RPMI8226 (cell line): ENCODE measurements around the gene C12orf43.
A peak's percentile ranks its signal among the peaks of the same experiment; 100 is the strongest.

ENCODE experiments used
- DNase-seq: peaks from one replicate; pipeline ENCODE4 v3.0.0-alpha.2; 2015

The C12orf43 gene

DNA sequence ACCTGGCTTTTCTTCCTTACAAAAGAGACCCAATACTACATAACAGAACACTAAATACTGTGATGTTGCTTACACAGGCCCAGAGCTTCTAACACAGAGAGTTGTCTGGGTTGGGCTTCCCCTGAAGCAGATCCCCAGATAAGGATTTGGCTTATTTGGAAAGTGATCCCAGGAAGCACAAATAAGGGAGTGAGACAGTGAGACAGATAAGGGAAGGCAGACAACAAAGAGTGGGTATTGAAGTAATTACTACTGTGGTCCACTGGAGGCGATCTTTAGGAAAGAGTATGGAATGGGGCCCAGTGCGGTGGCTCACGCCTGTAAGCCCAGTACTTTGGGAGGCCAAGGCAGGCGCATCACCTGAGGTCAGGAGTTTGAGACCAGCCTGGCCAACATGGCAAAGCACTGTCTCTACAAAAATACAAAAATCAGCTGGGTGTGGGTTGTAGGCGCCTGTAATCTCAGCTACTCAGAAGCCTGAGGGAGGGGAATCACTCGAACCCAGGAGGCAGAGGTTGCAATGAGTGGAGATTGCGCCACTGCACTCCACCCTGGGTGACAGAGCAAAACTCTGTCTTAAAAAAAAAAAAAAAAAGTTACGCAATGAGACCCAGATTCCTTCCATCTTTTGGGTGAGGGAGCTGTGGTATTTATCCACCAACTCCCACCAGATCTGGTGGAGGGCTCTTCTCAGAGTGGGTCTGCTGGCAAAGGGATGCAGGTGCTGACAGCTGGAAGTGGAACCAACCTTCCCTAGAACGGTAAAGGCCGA, 10.2 kb upstream of the C12orf43 start:
- DNase-seq = no peak

DNA sequence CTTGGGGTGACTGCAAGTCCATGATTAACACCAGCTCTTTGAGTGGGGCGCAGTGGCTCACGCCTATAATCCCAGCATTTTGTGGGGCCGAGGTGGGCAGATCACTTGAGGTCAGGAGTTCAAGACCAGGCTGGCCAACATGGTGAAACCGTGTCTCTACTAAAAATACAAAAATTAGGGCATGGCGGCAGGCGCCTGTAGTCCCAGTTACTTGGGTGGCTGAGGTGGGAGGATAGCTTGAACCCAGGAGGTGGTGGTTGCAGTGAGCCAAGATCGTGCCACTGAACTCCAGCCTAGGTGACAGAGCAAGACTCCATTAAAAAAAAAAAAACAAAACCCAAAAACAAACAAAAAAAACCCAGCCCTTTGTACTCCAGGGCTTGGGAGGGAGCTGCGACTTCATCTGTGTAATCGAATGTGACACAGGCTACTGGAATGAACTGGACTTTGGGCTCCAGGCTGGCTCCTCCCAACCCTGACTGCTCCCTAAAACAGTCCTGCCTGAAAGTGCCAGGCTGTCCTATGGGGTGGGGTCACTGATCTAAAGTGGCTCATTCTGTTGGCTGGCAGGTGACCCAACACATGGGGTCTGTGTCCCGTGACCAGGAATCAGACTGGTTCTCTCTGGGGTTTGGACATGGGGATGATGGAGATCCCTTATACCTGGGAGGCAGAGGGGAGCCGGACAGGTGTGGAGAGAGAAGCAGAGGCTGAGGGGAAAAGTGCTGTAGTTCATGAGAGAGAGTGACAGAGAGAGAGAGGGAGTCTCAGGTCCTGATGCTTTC, 9.3 kb upstream of the C12orf43 start:
- DNase-seq = no peak

DNA sequence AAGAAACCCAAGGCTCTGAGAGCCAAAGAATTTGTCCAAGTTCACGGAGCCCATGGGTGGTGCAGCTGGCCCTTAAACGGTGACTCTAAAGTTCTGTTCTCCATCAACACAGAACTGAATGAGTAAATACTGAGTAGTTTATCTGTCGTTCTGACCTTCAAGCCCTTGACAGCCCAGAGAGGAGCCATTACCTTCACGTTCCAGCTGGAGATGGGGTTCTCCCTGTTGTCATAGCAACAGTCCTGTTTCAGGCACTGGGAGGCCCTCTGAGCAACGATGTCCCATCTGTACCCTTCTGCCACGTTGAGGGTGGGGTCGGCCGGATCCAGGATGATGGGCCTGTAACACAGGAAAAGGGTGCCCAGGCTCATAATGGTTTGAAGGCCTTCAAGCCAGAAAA, 7.5 kb upstream of the C12orf43 start:
- DNase-seq = no peak

DNA sequence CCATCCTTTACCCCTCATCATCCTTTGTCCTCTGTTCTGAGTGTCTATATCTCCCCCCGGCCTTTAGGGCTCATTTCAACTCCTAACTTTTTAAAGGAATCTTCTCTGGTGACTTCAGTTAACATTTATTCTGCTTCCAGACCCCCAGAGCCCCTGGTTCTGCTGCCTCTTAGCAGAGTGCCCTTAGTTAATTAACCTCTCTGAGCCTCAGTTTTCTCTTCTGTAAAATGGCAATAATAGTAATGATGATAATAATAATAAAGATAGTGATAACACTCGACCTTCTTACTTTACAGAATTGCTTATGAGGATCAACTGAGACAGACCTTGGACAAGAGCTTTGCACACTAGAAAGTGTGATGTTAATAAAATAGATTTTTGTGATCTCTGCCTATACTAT, 6.4 kb upstream of the C12orf43 start:
- DNase-seq = no peak

DNA sequence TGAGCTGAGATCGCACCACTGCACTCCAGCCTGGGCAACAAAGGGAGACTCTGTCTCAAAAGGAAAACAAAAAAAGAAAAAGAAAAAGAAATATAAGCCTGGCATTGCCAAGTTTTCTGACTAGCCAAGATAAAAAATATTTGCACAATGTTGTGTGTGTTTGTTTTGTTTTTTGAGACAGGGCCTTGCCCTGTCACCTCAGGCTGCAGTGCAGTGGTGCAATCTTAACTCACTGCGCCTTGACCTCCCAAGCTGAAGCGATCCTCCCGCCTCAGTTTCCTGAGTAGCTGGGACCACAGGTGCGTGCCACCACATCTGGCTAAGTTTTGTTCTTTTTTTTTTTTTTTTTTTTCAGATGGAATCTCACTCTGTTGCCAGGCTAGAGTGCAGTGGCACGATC, 5.5 kb upstream of the C12orf43 start:
- no peak for DNase-seq

DNA sequence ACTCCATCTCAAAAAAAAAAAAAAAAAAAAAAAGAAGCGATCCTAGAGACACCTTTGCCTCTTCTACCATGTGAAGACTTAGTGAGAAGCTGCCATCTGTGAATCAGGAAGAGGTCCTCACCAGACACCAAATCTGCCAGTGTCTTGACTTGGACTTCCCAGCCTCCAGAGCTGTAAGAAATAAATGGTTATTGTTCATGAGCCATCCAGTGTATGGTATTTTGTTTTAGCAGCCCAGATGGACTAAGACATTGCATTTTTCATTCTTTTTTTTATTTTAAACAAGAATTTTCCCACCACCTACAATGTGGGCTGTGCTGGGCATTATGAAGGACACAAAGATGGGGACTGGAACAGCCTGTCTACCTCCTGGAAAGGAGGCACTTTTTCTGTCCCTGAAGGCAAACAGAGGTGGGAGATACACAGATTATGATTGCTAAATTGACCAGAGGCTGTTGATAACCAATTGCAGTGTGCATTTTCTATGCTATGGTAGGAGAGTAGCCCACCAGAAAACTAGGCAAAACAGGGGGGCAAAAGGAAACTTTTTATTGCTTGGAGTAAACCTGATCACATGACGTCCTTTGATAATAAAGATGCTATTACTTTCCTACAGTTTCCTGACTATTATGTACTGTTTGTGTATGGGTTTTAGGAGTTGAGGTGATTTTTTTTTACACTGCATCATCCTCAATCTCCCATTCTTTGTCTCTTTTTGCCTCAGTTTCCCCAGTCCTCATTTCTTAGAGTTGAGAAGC, 2.8 kb upstream of the C12orf43 start:
- no peak for DNase-seq

DNA sequence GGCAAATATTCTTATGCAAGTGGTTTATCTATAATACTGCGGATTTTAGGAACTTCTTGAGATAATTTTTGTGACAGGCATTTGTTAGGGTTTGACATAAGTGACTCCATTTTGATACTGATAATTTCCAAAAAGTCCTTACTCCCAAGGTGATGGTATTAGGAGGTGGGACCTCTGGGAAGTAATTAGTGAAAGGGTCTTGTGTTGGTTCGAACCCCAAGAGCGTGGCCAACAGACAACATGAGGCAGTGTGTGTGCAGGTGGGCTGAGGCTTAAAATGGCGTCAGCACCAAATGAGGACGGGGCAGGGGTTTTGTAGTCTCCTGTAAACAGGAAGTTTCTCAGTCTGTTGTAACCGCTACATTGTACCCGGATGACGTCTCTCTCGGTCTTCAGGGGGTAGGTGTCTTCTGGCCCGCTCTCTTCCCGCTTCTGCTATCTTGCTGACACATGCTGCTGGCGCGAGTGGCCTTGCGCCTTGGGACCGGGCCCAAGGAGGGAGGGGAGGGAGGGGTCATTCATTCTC, 1.7 kb upstream of the C12orf43 start:
- DNase-seq = no peak

DNA sequence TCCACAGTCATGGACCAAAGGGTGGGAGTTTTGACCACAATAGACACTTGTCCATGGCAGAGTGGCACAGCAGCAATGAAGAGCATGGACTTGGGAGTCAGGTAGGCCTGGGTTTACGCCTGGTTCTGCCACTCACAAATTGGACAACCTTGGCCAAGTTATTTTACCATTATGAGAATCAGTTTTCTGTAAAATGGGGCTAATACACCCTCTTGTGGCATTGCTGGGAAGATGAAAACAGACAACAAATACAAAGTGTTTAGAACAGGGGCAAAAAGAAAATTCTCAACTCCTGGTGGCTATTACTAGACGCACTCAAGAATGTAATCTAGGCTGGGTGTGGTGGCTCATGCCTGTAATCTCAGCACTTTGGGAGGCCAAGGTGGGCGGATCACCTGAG, 2.6 kb downstream of the C12orf43 start:
- no peak for DNase-seq

DNA sequence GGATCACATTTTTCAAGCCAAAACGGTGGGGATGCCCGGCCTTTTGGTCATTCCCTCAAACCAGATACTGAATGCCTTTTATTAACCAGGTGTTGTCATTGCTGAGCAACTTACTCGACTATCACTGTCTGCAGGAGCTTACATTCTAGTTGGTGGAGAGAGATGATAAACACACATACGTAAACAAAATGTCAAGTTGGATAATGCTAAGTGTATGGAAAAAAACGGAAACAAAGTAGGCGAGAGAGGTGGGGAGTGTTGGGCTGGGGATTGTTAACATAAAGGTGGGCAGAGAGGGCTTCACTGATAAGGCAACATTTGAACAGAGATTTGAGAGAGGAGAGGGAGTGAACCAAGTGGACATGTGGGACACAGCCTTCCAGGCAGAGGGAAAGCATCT, 4.5 kb downstream of the C12orf43 start:
- DNase-seq = no peak

DNA sequence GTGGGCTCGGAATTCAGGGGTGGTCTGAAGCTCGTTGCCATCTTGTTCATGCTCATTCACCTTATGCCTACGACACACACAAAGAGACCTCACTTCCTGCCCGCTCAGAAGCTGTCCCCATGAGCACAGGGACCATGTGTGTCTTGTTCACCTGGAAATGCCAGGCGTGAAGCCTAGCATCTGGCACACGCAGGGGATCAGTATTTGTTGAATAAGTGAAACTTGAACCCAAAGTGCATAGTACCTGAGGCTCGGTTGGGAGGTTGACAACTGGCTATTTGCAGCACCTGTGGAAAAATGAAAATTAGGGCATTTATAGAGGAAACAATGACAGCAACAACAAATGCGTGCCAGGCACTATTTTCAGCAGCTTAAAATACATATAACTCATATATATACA, 5.4 kb downstream of the C12orf43 start:
- DNase-seq = no peak

DNA sequence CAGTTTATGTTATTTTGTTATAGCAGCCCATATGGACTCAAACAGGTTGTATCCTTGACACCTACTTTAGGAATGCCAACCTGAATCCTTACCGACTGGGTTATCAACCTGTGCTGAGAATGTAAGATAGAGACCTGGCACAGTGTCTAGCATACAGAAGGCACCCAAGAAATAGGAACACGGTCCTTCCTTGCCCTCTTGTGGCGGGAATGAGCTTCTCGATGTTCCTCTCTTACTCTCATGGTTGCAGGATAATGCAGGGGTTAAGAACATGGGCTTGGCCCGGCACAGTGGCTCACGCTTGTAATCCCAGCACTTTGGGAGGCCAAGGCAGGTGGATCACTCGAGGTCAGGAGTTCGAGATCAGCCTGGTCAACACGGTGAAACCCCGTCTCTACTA, 6.5 kb downstream of the C12orf43 start:
- DNase-seq = peak; percentile 26

DNA sequence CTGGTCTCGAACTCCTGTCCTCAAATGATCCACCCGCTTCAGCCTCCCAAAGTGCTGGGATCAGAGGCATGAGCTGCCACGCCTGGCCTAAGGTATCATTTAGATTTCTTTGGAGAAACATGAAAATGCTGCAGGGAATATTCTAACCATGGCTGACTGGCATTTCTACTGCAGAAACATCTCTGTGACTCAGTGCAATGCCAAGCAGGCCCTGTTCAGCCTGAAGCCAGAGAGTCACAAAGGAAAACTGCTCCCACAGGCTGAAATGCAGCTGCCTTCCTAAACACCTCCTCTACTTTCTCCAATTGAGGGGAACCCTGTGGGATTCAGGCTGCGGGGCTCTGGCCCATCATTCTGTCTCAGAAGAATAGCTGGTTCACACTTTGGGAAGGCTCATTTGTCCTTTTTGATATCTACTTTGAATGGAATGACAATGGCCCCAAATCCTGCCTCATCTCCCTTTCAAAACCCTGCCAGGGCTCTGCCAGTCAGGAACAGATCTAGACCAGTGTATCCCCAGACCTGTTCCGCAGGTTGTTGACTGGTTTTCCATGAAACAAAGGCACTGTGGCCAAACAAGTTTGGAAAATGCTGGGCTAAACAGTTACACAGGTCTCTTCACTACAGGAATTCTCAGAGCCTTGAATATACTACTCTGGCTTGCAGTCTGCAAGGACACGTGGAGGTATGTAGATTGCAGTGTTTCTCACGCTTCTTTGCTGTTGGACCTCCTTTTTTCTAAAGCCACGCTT, 7.8 kb downstream of the C12orf43 start:
- DNase-seq = no peak

DNA sequence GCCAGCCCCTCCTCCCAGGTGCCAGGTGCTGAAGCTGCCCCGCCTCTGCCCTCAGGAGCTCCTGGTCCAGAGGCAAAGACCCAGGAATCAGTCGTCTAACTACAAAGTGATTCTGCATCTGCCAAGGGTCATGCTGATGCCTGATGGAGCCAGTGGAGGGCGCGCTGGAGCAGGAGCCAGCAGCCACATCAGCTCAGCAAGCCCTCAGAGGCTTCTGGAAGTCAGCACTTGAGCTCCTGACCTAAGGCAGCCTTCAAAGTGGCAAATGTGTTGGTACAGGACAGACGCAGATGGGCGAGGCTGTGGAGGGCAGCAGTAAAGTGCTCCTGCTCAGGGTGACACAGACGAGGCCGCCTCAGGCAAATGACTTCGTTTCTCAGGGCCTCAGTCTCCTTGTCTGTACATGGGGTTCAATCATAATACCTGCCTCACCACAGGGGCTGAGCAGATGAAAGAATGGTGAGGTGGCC, 10.9 kb downstream of the C12orf43 start:
- DNase-seq = peak; percentile 73

DNA sequence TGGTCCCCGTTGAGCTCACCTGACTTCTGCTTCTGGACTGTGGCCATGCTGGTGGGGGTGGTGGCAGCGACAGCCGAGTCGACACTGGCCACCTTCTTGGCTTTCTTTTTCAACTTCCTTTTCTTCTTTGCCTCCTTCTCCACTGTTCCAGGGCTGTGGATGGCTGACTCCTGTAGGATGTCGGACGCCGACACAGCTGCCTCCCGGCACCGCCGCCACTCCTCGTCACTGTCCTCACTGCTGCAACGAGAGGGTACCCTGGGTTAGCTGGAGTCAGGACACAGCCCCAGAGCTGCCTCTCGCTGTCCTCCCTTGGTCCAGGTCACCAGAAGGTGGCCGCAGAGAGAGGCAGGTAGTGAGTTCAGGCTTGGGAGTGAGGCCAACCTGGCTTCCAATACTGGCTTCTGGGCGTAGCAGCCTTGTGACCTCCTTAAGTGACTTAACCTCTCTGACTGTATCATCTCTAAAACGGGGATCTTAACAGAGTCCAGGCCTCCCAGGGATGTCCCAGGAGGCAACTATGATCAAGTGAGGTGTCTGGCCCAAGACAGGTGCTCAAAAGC, 12.0 kb downstream of the C12orf43 start:
- no peak for DNase-seq

DNA sequence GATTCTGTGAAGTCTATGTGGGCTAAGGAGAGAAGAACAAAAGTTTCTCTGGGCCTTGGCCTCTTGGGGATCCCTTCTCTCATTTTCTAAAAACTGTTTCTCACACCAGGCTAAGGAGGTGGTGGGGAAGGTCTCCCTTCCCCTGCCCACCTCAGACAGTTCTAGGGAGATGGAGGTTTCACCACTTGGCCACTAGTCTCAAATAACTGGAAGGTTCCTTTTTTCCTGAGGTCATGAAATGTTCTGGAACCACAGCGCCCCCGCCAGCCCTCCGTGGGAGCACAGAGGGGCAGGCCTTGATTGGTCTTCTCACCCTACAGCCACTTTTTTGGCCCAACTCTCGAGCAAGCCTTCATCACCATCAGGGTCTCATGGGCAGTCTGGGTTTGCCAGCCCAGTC, 12.6 kb downstream of the C12orf43 start:
- DNase-seq = no peak

DNA sequence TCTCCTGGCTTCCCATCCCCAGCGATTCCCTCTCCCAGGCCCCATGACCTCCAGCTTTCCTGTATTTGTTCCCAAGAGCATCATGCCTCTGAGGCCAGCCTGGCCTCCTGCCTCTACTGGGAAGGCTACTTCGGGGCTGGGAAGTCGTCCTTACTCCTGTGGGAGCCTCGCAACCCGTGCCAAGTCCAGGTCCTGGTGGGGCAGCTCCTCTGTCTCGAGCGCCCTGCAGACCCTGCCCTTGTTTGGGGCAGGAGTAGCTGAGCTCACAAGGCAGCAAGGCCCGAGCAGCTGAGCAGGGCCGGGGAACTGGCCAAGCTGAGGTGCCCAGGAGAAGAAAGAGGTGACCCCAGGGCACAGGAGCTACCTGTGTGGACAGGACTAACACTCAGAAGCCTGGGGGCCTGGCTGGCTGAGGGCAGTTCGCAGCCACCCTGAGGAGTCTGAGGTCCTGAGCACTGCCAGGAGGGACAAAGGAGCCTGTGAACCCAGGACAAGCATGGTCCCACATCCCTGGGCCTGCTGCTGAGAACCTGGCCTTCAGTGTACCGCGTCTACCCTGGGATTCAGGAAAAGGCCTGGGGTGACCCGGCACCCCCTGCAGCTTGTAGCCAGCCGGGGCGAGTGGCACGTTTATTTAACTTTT, 14.3 kb downstream of the C12orf43 start:
- DNase-seq = no peak

DNA sequence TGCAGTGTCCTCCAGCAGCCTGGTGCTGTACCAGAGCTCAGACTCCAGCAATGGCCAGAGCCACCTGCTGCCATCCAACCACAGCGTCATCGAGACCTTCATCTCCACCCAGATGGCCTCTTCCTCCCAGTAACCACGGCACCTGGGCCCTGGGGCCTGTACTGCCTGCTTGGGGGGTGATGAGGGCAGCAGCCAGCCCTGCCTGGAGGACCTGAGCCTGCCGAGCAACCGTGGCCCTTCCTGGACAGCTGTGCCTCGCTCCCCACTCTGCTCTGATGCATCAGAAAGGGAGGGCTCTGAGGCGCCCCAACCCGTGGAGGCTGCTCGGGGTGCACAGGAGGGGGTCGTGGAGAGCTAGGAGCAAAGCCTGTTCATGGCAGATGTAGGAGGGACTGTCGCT, 15.2 kb downstream of the C12orf43 start:
- DNase-seq = no peak

DNA sequence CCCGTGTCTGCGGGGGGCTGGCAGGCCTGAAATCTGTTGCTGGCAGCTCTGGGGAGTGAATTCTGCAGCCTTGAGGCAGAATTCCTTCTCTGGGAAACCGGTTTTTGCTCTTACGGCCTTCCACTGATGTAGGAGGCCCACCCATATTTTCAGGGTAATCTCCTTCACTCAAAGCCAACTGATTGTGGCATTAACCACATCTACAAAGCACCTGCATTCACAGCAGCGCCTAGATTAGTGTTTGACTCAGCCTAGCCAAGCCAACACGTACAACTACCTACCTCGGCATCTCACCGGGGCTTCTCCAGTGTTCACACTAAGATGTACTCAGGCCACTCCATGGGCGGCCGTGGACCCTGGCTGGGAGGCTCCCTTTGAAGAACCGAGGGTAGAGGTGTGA, 15.8 kb downstream of the C12orf43 start:
- no peak for DNase-seq

DNA sequence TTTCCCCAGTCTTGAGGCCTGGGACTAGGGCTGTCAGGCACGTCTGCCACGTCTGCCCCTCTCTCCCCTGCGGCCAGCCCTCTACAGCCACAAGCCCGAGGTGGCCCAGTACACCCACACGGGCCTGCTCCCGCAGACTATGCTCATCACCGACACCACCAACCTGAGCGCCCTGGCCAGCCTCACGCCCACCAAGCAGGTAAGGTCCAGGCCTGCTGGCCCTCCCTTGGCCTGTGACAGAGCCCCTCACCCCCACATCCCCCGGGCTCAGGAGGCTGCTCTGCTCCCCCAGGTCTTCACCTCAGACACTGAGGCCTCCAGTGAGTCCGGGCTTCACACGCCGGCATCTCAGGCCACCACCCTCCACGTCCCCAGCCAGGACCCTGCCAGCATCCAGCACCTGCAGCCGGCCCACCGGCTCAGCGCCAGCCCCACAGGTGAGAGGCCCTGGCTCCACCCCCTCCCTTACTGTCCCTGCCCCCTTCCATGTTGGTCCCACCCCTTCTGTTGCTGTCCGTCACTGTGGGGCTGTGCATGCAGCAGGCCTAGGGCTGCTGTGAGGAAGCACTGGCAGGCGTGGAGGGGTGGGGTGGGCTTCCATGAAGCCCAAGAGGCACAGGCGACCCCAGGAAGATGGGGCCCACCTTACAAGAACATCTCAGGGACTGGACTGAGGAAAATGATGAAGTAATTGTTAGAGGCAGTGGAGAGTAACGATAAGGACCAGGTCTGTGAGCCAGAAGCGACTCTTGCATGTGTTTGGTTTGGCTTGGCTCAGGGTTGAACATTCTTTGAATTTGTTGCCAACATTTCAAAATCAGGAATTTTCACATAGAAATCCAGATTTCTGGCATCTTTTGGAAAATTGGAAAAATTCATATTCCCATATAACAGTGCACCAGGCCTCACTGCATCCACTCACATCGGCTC, 16.8 kb downstream of the C12orf43 start:
- no peak for DNase-seq

DNA sequence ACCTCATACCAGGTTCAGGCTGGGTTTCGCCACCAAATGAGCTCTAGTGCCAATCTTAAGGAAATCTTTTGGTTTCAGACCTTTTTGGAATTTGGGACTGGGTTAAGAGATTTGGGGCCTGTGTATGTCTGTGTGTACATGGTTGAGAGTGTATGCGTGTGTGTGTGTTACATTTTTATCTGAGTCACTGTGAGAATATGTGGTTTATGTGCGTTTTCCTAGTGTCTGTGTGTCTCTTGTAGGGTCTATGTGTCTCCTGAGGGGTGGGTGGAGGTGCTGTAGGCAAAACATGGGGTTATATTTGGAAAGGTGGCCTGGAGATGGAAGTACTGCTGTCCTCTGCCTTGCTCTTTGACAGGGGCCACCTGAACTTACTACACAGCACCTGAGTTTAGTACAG, 17.9 kb downstream of the C12orf43 start:
- no peak for DNase-seq

DNA sequence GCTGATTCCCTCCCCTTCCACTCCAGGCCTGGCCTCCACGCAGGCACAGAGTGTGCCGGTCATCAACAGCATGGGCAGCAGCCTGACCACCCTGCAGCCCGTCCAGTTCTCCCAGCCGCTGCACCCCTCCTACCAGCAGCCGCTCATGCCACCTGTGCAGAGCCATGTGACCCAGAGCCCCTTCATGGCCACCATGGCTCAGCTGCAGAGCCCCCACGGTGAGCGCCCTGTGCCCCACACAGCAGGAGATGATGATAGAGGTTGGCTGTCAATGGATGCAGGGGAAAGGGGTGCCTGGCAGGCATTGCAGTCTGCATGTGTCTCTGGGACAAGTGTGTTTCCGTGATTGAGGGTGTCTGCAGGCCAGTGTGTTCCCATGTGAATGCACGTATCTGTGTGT, 18.8 kb downstream of the C12orf43 start:
- no peak for DNase-seq
